NCI-H1105 (cell line): Measurements from ENCODE around the gene LZTS2.
A peak's percentile ranks its signal among the peaks of the same experiment; 100 is the strongest.

Experiments used
- DNase-seq: peaks from one replicate; lab custom pipeline; 2025; lab: John Stamatoyannopoulos, UW

The LZTS2 gene

DNA sequence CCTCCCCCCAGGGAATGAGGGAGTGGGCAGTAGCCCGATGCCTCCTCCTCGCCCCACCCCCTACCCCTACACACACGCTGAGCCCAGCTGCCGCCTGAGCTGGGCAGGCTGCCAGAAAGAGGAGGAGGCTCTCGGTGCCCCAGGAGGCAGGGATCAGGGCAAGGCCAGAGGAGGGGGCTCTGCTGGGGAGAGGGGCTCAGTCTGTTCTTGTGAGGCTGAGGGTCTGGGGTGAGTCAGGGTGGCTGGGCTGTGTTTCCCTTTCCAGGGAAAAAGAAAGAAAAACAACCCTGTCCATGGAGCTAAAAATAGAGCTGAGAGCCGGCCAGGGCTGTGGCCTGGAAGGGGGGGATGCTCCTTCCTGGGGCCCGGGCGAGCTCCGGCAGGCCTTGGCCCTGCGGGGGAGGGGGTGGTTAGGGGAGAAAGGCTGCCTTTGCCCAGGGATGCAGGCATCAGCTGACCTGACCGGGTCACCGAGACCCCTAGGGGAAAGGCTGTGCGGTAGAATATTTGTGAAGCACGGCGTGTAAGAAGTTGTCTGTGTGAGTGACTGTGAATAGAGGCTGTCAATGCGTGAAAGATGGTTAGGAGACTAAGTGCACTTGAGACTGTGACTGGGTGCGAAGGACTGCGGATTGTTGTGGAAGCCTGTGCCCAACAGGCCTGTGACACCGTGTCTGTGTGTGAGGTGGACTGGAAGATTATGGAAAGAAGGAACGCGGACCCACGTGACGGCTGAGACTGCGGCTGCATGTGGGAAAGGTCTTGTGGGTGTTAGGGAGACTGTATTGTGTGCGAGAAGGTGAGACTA is 1.2 kb upstream of the LZTS2 start:
- DNase-seq: peak; percentile 77

DNA sequence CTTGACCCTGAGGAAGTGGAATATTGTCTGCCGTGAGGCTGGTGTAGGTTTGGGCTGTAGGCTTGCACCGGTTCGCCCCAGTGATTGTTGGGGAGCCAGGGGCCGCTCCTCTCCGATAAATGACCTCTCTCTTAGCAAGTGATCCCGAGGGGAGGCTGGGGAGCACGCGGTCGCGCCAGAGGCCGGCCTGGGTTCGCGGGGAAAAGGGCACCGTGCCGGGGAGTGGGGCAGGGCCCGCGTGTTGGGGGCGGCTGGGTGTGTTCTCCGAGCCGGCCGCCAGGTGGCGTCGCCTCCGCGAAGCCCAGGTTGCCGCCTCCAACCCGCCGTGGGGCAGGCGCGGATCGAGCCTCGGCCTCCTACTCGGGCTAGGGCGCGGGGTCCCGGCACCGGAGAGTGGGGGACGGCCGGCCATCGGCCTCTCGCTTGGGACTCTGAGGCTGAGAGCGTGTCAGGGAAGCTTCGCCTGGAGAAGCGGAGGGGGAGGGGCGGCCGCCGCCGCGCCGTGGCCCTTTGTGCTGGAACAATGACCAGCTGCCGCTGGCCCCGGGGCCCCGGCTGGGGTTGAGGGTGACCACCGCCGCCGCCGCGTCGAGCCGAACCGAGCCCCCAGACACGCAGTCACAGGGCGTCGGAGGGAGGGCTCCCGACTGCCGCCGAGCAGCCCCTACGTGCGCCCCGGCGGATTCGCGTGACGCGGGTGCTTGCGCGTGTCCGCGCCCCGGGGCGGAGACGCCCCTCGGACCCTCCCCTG is 442 bp upstream of the LZTS2 start:
- no peak for DNase-seq

DNA sequence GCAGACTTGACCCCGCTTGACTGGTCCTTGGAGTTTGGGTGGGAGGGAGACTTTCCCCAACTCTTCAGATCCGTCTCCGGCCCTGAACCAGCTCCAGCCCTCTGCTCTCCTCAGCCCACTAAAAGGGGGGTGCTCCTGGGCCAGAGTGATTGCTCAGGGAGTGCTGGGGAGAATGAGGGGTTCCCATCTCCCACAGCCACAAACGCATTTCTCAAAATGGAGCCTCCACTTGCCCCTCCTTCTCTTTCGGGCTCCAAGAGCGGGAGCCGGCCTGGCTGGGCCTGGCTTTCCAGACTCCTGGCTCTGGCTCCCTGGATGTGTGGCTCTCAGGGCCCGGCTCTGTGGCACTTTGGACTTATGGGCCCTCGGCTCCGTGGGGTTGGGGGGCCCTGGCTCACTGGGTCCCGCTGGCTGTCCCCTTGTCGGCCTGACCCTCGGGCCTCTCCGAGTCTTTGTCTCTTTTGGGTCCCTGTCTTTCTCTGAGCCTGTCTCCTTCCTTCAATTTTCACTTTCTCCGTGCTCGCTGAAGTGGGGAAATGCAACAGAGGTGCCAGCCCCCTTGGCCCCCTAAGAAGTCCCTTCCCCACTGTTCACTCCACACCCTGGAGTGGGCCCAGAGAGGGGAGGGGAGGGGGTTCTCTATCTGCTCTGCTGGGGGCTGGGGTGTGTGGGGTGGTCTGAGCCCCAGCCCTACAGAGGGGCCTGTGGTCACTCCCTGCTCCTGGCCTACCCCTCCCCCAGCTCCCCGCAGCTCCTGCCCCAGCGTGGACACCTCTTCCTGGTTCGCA is 713 bp downstream of the LZTS2 start:
- no peak for DNase-seq

DNA sequence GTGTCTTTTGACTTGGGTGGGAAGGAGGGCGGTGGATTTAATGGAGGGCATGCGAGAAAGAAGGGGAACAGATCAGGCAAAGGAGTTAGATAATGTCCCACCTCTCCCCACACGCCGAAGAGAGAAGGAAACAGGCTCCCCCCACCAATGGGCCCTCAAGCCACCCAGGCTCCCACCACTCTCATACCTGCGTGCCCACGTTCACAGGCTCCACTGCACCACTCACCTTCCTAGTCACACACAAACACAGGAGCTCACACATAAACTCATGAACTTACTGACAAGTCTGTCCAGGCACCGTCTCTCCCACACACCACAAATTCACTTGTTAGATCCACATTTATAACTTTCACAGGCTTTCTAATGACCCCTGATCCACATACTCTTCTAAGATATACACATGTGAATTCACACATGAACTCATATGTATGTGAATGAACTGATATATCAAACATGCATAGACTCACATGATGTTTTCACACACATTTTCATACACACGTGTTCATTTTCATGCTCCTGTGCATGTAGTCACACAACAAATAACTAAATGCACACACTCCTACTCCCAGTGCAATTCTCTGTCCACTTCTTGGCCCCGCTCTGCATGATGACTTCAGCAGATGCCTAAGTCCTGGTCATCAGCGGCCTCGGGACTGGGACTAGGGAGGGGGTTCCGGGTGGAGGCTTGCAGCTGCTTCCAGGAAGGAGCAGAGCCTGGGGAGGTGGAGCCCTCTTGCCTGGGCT is 1.5 kb downstream of the LZTS2 start:
- no peak for DNase-seq

DNA sequence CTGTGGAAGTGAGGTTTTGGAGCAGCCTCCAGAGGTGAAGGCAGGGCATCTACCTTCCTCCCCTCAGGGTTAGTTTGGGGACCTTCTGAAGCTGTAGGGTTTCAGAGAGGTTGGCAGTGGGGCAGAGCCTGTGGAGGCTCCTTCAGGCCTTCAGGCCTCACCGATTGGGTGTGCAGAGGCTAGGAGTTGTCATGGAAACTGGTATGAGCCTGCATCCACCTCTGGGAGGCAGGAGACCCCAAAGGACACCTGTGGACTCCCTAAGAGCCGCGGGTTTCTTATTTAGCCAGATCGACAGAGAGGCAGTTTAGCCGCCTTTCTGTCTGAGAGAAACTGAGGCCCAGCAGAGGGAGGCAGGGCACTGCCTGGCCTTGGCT is 2.0 kb downstream of the LZTS2 start:
- DNase-seq: no peak

DNA sequence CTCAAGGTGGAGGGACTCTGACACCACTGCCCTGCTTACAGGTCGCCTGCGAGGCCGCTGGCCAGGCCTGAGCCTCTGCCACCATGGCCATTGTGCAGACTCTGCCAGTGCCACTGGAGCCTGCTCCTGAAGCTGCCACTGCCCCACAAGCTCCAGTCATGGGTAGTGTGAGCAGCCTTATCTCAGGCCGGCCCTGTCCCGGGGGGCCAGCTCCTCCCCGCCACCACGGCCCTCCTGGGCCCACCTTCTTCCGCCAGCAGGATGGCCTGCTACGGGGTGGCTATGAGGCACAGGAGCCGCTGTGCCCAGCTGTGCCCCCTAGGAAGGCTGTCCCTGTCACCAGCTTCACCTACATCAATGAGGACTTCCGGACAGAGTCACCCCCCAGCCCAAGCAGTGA is 2.8 kb downstream of the LZTS2 start:
- no peak for DNase-seq

DNA sequence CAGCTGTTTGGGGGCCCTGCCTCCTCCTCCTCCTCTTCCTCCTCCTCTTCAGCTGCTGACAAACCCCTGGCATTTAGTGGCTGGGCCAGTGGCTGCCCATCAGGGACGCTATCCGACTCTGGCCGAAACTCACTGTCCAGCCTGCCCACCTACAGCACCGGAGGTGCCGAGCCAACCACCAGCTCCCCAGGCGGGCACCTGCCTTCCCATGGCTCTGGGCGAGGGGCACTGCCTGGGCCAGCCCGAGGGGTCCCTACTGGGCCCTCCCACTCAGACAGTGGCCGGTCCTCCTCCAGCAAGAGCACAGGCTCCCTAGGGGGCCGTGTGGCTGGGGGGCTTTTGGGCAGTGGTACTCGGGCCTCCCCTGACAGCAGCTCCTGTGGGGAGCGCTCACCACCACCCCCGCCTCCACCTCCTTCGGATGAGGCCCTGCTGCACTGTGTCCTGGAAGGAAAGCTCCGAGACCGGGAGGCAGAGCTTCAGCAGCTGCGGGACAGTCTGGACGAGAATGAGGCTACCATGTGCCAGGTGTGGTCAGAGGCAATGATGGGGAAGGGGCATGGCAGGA is 4.1 kb downstream of the LZTS2 start:
- DNase-seq: no peak

DNA sequence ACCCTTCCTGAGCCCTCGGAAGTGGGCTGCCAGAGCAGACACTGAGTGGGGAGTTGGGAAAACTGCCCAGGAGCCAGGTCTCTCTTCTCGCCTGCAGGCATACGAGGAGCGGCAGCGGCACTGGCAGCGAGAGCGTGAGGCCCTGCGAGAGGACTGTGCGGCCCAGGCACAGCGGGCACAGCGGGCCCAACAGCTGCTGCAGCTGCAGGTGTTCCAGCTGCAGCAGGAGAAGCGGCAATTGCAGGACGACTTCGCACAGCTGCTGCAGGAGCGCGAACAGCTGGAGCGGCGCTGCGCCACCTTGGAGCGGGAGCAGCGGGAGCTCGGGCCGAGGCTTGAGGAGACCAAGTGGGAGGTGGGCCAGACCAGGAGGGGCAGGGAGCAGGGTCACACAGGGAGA is 5.8 kb downstream of the LZTS2 start:
- DNase-seq: no peak

DNA sequence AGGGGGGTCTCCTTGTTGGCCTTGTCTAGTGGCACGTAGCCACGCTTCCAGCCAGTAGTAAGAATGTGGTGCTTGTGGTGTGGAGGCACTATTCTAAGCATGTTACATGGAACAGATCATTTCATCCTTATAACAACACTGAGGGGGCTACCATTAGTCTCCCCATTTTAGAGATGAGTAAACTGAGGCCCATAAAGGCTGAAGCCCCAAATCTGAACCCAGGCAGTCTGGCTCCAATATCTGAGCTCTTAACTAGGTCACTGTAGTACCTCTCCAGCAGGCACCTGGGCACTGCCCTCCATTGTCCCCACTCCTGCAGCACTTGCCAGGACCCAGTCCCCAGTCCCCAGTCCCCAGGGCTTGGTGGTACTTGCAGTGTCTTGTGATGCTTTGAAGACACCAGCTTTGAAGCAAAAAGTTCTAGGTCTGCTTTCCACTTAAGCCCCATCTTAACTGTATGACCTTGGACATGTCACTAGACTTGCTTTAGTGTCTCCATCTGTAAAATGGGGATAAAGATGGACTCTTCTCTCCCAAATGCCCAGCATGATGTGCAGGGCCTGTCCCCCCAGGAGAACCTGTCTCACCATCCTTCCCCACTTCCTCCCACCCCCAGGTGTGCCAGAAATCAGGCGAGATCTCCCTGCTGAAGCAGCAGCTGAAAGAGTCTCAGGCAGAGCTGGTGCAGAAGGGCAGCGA is 6.4 kb downstream of the LZTS2 start:
- DNase-seq: no peak

DNA sequence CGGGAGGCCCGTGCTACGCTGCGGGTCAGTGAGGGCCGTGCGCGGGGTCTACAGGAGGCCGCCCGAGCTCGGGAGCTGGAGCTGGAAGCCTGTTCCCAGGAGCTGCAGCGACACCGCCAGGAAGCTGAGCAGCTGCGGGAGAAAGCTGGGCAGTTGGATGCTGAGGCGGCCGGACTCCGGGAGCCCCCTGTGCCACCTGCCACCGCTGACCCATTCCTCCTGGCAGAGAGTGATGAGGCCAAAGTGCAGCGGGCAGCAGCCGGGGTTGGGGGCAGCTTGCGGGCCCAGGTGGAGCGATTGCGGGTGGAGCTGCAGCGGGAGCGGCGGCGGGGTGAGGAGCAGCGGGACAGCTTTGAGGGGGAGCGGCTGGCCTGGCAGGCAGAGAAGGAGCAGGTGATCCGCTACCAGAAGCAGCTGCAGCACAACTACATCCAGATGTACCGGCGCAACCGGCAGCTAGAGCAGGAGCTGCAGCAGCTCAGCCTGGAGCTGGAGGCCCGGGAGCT is 7.0 kb downstream of the LZTS2 start:
- no peak for DNase-seq

DNA sequence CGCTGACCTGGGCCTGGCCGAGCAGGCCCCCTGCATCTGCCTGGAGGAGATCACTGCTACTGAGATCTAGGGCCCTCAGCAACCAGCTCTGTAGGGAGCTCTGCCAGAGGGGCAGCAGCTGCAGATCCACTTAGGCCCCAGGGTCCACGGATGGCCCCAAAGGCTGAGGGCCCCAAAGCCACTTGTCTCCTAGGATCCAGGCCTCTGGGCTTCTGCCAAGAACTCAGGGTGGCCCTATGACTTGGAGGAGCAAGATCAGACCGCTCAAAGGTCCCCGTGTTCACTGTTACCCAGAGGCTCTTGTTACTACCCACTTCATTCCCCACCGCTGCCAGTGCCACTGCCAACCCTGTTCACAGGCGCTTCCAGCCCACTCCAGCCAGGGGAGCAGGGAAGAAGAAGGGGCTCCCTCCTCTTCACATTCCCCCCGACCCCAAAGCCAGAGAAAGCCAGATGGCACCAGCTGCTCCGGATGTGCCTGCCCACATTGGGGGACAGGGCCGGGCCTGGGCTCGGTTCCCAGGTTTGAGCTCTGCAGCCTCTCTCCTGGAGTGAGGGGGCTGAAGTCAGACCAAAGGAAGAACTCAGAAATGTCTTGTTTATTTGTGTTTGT is 7.6 kb downstream of the LZTS2 start:
- DNase-seq: no peak

DNA sequence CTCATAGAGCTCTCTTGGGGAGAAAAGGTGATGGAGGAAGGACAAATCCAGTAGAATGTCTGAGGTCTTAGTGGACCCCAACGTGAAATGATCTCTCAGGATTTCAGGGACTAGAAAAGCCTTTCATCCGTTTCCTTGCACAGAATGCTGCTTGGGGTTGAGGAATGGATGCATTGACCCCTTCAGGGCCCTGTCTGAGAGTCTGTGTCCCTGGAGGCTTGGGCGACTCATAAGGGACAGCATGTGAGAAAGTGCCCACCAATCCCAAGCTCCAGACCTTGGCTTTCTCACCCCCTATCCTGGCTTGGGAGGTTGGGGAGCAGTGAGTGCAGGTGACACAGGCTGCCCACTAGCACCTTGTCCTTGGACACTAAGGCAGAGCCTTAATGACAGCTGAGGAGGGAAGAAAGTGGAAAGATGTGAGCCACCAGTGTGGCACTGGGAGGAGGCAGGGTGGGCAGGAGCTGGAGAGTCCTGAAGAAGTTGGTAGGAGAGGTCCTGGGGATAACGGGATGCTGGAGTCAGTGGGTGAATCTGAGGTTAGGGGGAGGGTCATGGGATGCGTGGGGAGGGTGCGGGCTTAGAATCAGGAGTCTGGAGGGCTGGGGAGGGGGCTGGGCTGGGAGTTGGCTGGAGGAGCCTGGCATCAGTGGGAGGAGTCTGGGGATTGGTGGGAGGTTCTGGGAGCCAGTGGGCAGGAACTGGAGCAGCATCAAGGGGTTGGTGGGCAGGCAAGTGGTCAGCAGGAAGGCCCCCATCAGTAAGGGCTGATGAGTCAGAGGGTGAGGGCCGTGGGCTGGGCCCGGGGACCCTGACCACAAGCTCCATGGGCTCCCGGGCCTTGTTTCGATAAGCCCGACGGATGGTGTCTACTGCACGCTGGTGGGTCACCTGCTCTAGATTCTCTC is 8.6 kb downstream of the LZTS2 start:
- no peak for DNase-seq

DNA sequence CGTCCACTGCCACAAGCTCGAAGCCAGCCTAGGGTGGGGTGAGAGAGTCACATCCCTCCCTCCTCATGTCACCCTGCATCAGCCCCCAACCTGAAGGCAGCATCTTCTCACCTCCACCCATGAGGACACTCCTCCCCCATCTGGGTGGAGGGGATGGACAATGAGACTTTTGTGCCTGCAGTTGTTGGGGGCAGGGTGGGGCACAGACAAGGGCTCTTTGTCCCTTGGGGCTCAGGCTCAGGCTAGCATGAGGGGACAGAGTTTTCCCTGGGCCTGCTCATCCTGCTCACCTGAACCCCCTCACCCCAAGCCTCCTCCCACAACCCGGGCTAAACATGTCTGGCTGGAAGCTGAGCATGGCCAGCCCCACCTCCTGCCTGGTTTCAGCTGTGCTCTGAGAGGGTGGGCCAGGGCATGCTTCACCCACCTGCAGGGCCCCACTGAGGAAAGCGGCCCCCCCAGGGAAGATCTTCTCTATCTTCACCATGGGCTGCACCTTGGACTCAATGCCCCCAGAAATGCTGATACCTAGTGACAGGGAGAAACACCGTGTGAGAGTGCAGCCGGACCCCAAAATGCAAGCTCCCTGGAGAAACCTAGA is 9.3 kb downstream of the LZTS2 start:
- no peak for DNase-seq

DNA sequence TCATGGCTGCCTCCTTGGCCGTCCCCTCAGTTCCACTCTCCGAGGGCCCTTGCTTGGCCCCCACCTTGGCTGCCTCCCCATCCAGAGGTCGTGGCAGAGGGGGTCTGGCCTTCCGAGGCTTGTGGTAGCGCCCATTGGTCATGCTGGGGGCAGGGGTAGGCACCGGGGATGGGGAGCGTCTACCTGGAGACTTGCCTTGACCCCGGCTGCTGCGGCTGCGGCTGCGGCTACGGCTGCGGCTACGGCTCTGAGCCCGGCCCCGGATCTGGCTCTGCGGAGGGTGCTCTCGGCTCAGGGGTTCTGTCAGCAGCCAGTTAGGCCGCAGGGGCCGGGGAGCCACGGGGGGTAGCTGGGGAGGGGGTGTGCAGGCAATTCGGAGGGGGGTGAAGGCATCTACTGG is 10.7 kb downstream of the LZTS2 start:
- no peak for DNase-seq

DNA sequence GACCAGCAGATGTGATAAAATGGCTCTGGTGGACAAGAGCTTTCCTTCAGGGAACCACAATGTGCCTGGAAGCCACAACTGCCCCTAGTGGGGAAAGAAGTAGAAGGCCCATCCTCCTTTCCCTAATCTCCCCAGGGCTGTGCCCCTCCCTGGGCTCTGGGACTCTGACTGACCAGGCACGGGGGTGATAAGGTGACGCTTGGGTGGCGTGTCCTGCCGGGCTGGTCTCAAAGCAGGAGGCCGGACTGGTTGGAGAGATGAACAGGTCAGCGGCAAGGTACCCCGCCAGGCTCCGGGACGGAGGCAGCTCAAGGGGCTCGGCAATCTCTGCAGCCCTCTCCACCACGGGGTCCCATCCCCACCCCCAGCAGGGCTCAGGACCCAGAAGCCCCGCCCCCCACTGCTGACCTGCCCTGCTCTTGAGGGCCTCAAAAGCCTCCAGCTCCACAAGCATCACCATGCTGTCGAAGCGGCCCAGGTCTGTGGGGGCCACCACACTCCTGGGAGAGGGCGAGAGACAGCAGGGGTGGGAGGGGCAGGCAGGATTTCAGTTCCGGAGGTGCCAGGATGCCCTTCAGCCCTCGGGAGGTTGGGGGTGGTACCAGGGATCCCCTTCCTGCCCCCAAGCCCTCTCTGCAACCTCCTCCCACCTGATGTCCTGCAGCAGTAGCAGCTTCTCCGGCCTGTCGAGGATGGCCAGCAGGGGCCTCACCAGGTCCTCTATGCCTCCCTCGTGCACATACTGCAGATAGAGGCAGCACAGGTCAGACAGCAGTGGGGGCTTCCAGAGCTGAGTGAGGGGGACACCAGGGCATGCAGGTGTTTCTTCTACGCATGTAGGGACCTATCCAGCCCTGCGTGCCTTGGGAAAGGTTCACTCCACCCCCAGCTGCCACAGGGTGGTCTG is 12.2 kb downstream of the LZTS2 start:
- DNase-seq: no peak

DNA sequence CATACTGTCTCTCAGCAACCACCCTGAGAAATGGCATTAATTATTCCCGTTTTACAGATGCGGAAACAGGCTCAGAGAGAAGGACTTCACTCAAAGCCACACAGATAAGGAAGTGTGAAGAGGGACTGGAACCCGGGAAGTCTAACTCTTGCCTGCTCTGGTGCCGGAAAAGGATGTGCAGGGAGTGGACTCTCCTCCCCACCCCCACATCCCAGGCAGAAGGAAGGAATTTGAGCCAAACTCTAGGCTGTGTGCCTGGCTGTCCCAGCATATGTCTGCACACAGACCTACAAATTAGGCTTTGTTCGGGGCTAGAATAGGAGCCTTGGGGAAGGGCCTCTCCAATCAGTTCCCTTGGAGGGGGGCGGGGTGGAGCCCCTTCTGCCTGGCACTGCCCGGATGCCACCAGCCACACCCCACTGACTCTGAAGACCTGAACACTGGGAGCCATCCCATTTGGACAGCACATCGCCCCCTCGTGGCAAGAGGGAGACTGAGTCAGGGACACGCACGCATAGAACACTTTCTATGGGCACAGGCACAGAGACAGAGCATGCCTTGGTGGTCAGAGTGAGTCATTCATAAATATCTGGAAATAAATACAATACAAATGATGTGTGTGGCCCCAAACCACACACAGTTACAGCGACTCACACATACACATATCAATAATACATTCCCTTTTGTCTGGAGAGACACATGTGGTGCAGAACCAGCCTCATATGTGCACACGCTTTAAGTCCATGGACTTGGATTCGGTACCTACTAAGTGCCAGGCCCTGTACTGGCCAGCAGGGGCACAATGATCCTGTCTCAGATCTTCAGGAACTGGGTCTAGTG is 13.1 kb downstream of the LZTS2 start:
- DNase-seq: peak; percentile 32

DNA sequence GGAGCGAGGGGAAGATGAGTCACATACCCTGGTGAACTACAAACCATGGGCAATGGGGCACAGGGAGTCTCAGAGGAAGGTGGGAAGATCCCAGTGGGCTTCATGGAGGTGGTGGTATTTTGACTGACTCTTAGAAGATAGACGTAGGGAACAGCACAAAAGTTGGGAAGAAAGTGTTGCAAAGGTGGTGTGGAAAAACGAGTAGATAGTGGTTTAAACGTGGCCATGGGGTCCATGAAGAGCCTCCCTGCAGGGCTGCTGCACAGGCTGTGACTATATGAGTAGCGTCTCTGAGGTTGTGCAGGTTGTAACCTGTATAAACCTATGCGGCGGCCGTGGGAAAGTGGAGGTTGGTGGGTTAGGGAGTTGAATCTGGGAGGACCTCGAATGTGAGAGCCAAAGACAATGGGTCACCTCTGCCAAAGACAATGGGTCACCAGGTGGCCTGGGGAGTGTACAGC is 13.8 kb downstream of the LZTS2 start:
- no peak for DNase-seq
